Duodenal mucosa (tissue), 2 donors: ENCODE results near the gene MRTO4.
A peak's percentile ranks its signal among the peaks of the same experiment; 100 is the strongest.

Source experiments
- H3K27ac ChIP-seq: one replicate; pipeline ENCODE4 v1.7.0; 2013; ENCODE audit warnings: low read depth, low read length
- H3K27me3 ChIP-seq, 2 donors: one replicate each; pipeline ENCODE4 v1.7.0; 2013; ENCODE audit warnings: low read length in 2 of 2, control low read depth in 1 of 2; ENCODE audit not compliant: insufficient read depth in 2 of 2, control insufficient read depth in 1 of 2
- H3K36me3 ChIP-seq, 2 donors: one replicate each; pipeline ENCODE4 v1.7.0; 2013; ENCODE audit warnings: low read length in 2 of 2, control low read depth in 1 of 2; ENCODE audit not compliant: insufficient read depth in 2 of 2, control insufficient read depth in 1 of 2
- H3K4me1 ChIP-seq, 2 donors: one replicate each; pipeline ENCODE4 v1.7.0; 2013; ENCODE audit warnings: low read length in 2 of 2, control low read depth in 1 of 2; ENCODE audit not compliant: insufficient read depth in 2 of 2, control insufficient read depth in 1 of 2
- H3K4me3 ChIP-seq, 2 donors: one replicate each; pipeline ENCODE4 v1.7.0; 2013; ENCODE audit warnings: low read length in 2 of 2, low read depth in 1 of 2
- H3K9ac ChIP-seq, 2 donors: one replicate each; pipeline ENCODE4 v1.7.0; 2013; ENCODE audit warnings: low read length in 2 of 2, low read depth in 1 of 2
- H3K9me3 ChIP-seq, 2 donors: one replicate each; pipeline ENCODE4 v1.7.0; 2013; ENCODE audit warnings: low read length in 2 of 2, control low read depth in 1 of 2; ENCODE audit not compliant: control insufficient read depth in 1 of 2

MRTO4 gene

DNA sequence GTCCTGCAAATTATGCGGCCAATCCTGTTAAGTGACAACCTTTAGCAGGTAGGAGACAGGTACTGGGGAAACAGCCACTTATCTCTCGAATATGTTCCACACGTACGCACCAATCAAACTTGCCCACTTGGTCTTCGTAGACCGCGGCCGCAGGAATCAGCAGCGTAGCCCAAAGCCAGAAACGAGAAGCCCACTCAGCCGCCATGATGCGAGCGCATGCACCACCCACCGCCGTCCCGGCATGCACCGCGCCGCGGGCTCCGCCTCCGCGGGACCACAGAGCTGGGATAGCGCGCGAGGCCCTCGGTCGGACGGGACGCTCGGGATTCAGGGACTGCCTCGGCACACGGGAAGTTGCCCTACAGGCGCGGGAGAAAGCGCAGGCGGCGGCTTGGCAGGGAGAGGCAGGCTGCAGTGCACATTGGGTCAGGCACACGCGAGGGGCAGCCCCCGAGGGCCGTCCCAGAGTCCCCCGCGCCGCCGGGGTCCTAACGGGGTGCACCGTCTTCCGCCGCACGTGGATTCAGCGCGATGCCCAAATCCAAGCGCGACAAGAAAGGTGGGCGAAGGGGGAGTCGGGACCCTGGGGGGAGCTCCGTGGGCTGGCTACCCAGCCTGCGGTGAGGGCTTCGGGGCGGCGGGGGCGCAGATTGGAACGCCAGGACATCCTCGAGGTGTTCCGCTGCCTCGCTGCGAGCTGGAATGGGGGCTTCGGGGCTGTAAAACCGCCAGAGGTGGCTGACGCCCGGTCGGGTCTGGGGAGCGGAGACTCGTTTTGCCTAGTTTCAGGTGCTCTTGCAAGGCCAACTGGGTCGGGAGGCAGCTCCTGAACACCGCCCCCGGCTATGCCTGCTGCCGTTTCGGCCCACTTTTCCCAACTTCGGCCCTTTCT lies at the start of gene MRTO4, which contains the start of gene EMC1:
Gene MRTO4, plus strand, starts transcription at position 501 of the 892 bp plus-strand sequence. Its CDS starts 31 bp downstream, at position 532.
Gene EMC1, minus strand, starts transcription at position 220 of the 892 bp plus-strand sequence. Its CDS starts 15 bp downstream, at position 205.
- H3K27me3 ChIP-seq = no peaks in the 10 kb centered on the region
- peaks cover 22 to 29% of the 10 kb centered on the region in 2 donors for H3K4me1 ChIP-seq
- H3K4me3 ChIP-seq = peak within 1 kb of the TSS; percentile 82 to 100
- peaks cover 3 to 13% of the 10 kb centered on the region in 2 donors for H3K36me3 ChIP-seq
- peak within 1 kb of the TSS; percentile 67 to 77 for H3K9ac ChIP-seq
- no peaks in the 10 kb centered on the region for H3K9me3 ChIP-seq
- peak within 1 kb of the TSS; percentile 96 for H3K27ac ChIP-seq

DNA sequence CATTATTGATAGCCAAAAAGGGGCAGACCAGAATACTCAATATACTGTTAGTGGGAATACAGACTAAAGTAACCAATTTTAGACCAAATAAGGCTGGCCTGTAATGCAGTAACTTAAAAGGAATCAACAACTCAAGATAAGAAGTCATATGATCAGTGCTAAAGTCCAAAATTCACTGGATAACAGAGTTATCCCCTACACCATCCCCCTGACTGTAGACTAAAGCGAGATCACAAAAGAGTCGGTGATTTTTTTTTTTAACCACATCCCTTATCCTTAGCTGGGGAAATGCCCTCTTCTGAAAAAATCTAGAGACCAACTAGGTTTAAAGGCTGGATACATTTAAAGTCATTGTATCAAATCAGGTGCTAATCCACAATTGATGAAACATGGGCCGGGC lies 49.2 kb upstream of the MRTO4 start:
- no peaks in the 10 kb centered on the region for H3K9me3 ChIP-seq
- H3K4me3 ChIP-seq = no peak overlapping the region
- no peak overlapping the region for H3K27ac ChIP-seq
- no peaks in the 10 kb centered on the region for H3K27me3 ChIP-seq
- peaks cover 26 to 32% of the 10 kb centered on the region in 2 donors for H3K36me3 ChIP-seq
- peaks cover 19 to 35% of the 10 kb centered on the region in 2 donors for H3K4me1 ChIP-seq
- H3K9ac ChIP-seq = peak overlapping the region in 1 of 2 donors; percentile 6

DNA sequence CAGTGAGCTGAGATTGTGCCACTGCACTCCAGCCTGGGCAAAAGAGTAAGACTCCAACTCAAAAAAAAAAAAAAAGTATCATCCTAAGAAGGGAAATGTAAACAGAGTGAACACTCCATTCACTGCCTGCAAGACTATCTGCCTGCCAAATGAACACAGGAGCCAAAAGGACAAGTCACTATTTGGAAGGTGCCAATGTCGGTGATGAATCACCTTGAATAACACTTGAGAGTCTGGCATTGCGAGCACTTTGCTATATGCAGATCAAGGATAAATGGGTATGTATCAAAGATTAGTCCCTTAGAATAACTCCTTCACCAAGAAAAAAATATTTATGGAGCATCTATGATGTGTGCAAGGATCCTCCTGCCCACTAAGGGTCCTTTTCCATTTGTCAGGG lies 48.2 kb upstream of the MRTO4 start:
- H3K27me3 ChIP-seq = no peaks in the 10 kb centered on the region
- H3K36me3 ChIP-seq = peaks cover 15 to 22% of the 10 kb centered on the region in 2 donors
- no peak overlapping the region for H3K4me3 ChIP-seq
- H3K9ac ChIP-seq = no peak overlapping the region
- H3K9me3 ChIP-seq = no peaks in the 10 kb centered on the region
- H3K4me1 ChIP-seq = peaks cover 24 to 37% of the 10 kb centered on the region in 2 donors
- H3K27ac ChIP-seq = no peak overlapping the region

DNA sequence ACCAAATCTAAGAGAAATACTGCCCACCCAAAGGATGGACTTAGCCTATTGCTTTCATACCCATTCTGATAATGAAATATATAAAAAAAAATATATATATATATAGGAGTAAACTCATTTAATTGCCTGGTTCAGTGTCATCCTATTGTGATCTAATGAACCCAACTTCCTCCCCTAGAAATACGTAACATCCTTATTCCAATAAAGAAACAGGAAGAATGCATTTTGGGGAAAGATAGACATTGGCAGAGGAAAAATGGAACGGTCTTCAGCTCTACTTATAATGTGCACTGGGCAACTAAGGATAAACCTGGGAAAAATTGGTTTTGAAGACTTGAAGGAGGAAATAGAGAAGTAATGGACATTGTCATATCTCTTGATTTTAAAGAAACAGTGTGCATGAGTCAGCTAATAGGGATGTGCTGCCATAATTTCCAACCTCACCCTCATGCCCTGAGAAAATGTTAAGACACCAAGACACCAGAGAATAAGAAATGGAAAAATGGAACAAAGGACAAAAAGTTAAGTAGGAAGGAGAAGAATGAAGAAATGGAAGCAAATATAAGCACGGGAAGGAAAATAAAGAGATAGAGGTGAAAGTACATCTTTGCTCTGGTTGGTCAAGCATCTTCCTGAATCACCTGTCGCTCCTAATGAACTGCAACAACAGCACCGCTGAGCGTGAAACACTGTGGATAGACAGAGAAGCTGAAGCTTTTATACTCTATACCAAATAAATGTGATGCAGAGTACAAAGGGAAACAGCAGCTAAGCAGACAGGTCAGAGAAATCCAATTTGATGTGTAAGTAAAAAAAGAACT lies 46.9 kb upstream of the MRTO4 start:
- no peak overlapping the region for H3K9ac ChIP-seq
- H3K36me3 ChIP-seq = peaks cover 3 to 11% of the 10 kb centered on the region in 2 donors
- H3K4me3 ChIP-seq = no peak overlapping the region
- no peaks in the 10 kb centered on the region for H3K9me3 ChIP-seq
- peaks cover 29 to 45% of the 10 kb centered on the region in 2 donors for H3K4me1 ChIP-seq
- no peak overlapping the region for H3K27ac ChIP-seq
- no peaks in the 10 kb centered on the region for H3K27me3 ChIP-seq

DNA sequence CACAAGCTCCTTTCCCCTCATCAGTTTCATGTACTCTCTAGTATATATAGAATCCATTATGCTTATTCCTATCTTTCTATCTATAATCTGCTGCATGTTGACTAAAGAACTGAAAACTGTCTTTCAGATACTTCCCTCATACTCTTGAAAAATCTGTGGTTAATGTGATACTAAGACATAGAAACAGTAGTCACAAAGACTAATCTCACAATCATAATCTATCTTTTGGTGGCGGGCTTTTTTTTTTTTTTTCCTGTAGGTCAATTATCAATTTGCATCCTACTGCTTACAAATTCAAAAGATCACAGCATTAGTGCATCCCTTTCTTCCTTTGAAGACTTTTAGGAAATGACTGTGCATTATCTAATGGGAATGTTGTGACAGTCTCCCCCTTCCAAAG lies 46.2 kb upstream of the MRTO4 start:
- Histone ChIP-seq H3K9ac (no peak overlapping the region), H3K4me1 (peaks cover 29 to 45% of the 10 kb centered on the region in 2 donors), H3K27me3 (no peaks in the 10 kb centered on the region)

DNA sequence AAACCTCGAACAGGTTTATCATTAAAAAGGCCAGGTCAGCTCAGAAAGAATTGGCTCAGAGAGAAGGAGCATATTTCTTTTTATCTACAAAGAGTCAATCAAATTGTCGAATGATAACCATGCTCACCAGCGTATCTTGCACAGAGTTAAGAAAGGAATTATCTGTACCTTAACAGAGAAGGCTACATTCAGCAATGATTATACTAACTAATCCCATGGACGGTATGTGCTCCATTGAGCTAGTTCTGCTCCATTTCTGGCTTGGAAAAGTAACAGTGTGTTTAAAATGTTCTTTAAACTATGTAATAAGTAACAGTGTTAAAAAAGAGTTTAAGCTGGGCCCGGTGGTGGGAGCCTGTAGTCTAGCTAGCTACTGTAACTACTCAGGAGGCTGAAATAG lies 45.8 kb upstream of the MRTO4 start:
- Histone ChIP-seq H3K9me3 (no peaks in the 10 kb centered on the region), H3K27ac (no peak overlapping the region), H3K9ac (no peak overlapping the region), H3K36me3 (peaks cover 0 to 7% of the 10 kb centered on the region in 2 donors), H3K4me1 (peaks cover 34 to 47% of the 10 kb centered on the region in 2 donors), H3K27me3 (no peaks in the 10 kb centered on the region), H3K4me3 (no peak overlapping the region)

More for the DNA sequence above, 46.2 kb upstream of the MRTO4 start:
- Histone ChIP-seq H3K27ac (no peak overlapping the region), H3K36me3 (peaks cover 0 to 7% of the 10 kb centered on the region in 2 donors), H3K4me3 (no peak overlapping the region), H3K9me3 (no peaks in the 10 kb centered on the region)

DNA sequence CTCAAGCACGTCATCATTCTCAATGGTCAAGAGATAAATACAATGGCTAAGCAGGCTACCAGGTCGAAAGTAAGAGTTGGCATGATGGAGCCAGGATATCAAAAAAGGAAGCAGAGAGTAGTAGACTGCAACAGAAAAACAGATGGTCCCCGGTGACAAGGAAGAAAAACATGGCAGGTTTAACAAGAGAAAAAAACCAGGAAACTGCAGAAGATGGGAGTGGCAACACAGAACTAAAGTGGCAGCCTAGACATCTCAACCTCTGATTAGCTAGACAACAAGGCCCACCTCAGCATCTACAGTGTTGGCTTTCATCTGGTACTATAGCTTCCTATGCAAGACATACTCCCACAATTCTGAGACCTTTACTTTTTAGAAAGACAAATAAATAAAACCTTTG lies 44.7 kb upstream of the MRTO4 start:
- H3K27me3 ChIP-seq = no peaks in the 10 kb centered on the region
- H3K4me1 ChIP-seq = peaks cover 43 to 53% of the 10 kb centered on the region in 2 donors
- no peak overlapping the region for H3K9ac ChIP-seq
- H3K4me3 ChIP-seq = no peak overlapping the region
- H3K27ac ChIP-seq = no peak overlapping the region
- no peaks in the 10 kb centered on the region for H3K36me3 ChIP-seq
- no peaks in the 10 kb centered on the region for H3K9me3 ChIP-seq

DNA sequence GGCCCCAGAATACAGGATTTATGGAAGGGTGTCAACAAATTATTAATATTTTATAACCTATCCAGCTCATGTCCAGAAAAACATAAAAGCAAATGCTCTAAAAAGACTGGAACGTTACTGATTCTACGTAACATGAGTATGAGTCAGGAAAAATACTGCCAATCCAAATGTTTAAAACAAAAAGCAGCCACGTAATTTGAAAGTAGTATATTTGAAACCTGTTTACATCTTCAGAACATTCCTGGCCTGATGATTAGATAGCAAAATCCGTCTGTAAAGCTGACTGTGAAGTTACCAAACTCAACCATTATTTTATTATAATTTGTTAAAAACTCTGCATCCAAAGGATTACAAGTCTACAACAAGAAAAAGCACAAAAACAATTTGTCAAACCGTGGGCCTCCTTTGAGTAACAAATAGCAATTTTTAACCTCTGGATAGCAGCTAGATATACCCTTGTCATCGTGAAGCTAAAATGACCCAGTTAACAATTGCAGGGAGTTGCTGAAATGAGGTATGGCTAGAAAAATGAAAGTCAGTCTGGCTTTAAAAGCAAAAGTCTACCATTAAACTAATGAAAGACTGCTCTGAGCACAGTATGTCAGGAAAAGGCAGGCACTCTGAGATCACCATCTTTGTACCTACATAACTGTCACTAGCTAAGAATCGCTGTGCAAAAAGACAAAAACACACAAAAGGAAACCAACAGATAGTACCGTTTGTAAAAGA lies 42.7 kb upstream of the MRTO4 start:
- H3K27me3 ChIP-seq = no peaks in the 10 kb centered on the region
- no peaks in the 10 kb centered on the region for H3K36me3 ChIP-seq
- H3K9ac ChIP-seq = peak overlapping the region; percentile 96
- H3K4me1 ChIP-seq = peaks cover 40 to 44% of the 10 kb centered on the region in 2 donors
- H3K4me3 ChIP-seq = peak overlapping the region; percentile 79 to 90
- H3K27ac ChIP-seq = no peak overlapping the region
- H3K9me3 ChIP-seq = no peaks in the 10 kb centered on the region

DNA sequence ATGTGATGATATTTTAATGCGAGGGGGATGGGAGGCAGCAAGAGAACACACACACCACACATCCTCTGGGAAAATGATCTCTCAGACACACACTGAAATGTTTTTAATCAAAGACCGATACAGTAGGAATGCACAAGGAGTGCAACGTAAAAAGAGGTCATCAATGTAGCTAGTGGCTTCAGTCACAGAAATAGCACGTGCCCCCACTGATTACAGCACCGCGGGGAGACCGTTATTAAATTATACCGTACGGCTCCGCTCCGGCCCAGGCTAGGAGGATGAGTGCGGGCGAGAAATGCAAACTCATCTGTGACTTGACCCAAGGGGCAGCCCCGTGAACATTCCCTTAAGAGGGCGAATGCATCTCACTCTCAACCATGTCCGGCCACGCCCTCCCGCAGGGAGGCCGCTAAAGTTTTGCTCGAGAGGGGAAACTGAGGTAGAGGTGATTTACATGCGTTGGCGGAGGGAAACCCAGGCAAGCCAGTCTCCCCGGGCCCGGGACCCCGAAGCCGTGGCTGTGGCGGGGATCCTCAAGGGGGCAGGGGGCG lies 42.1 kb upstream of the MRTO4 start:
- Histone ChIP-seq H3K9me3 (no peaks in the 10 kb centered on the region), H3K36me3 (no peaks in the 10 kb centered on the region), H3K9ac (peak overlapping the region; percentile 96), H3K4me1 (peaks cover 39 to 43% of the 10 kb centered on the region in 2 donors), H3K27ac (peak overlapping the region; percentile 94), H3K27me3 (no peaks in the 10 kb centered on the region), H3K4me3 (peak overlapping the region; percentile 79 to 90)
